Posterior vena cava (tissue), 2 donors: ENCODE data around the gene FPR1. TPM values are rescaled to one million over a fixed set of nuclear protein-coding genes. Genes with fewer than 3 reads are reported as not detected.
A peak's percentile ranks its signal among the peaks of the same experiment; 100 is the strongest.

Source experiments
- DNase-seq: peaks from one replicate; pipeline ENCODE4 v3.0.0-alpha.2; 2020; ENCODE audit warnings: low spot score
- intact Hi-C, 2 donors: fragments of 100-400 bp; cut with DNase I; formaldehyde crosslinking; loops; one replicate each; pipeline versions ENCODE4 v1.14.1 to v1.14.2; 2022 to 2023
- total RNA-seq, 2 donors: library from RNA; stranded (reverse); fragmentation: NEBNext Ultra II Directional; extraction: Animal tissue kit (Norgen Biotek cat#: 25700); gene quantifications; one replicate each; pipeline ENCODE4 v1.2.1, GENCODE V29; 2021
- donor health status: DM: yes; HTN: yes; CAD: no.
- donor health status: DM: yes; HTN: yes; CAD: no.

Gene FPR1
- total RNA-seq, 2 donors from 2014 or later, result 24.0 to 38.3 TPM

DNA sequence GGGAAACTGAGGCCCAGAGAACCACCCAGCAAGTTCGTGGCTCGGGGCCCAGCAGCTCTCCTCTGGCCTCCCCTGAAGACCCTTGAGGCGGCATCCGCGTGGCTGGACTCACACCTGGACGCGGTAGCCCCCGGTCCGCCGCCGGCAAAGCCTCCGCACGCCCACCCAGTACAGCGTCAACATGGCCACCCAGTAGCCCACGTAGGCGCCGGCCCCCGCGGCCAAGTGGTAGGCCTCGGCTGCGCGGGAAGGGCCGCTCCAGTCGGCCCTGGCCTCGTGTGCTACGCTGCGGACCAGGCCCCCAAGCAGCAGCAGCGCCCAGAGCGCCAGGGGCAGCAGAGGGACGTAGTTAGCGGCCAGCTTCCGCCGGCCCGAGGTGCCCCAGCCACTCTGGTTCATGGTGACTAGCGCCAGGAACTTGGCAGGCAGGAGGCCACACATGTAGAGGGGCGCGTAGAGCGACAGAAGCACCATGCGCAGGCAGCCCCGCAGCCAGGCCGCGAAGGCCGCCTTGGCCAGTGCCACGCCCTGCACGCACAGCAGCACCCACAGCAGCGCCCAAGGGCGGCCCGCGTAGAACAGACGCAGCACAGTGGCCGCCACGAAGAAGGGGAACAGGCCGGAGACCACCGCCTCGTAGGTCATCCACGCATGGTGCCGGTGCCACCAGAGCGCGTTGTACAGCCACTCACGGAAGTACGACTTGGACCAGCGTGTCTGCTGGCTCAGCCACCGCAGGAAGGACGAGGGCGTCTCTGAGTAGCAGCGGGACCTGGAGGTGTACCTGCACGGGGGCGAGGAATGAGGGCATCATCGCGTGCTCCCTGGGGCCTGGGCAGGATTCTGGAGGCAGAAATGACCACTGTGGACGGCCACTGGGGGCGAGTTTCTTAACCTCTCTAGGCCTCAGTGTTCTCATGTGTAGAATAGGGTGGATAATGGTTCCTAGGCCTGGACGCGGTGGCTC lies 38.1 kb downstream of the FPR1 start:
- DNase-seq, result no peak
- intact Hi-C loops, result no loop called here

GRCh38 chr19:51712461-51713081 lies 39.1 kb downstream of the FPR1 start:
- no peak for DNase-seq

GRCh38 chr19:51711702-51712101 lies 40.0 kb downstream of the FPR1 start:
- DNase-seq, result no peak
- intact Hi-C loops, result no loop called here

More at GRCh38 chr19:51712461-51713081, 39.1 kb downstream of the FPR1 start:
- intact Hi-C loops, result no loop called here

DNA sequence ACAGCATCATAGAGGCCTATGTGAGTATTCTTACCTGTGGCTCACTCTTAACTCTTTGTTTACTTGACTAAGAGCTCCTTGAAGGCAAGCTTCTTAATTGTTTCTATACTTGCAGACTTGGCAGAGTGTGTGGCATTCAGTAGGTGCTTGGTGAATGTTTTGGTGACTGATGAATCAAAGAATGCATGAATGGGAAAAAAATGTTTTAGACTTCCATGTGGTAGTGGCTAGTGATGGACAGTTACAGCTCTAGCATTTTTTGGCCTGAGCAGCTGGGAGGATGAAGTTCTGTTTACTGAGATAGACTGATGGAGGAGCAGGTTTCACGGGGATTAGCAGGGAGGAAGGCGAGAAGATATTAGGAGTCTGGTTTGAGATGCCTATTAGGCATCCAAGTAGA lies 41.5 kb downstream of the FPR1 start:
- DNase-seq, result no peak
- intact Hi-C loops, result no loop called here

DNA sequence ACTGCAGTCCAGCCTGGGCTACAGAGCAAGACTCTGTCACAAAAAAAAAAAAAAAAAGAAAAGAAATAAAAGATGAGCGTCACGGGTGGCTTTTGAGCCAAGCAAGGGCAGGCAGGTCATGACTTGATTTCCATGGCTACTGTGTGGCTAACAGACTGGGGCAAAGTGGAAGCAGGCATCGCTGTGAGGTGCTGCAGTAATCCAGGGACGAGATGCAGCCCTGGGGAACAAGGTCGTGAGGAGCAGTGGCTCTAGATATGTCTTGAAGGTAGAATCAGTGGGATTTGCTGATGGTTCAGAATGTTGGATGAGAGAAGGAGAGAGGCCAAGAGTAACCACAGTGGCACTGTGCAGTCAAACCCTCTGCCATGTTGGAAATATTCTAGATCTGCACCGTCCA lies 42.1 kb downstream of the FPR1 start:
- DNase-seq, result peak; percentile 35
- intact Hi-C loops, result no loop called here

DNA sequence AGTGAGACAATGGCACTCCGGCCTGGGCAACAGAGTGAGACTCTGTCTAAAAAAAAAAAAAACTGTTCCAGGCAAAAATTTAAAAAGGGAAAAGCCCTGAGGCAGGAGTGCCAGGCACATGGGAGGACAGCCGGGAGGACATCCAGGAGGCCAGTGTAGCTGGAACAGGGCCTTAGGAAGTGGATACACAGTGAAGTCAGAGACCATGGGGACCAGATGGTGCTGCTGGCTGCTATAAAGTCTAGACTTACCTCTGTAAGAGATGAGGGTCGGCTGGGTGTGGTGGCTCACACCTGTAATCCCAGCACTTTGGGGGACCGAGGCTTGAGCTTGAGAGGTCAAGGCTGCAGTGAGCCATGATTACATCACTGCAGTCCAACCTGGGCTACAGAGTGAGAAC lies 42.9 kb downstream of the FPR1 start:
- peak; percentile 41 for DNase-seq
- intact Hi-C loops, result no loop called here

- intact Hi-C loops, result no loop called here
- no peak for DNase-seq
Measured at GRCh38 chr19:51706885-51707284, 44.8 kb downstream of the FPR1 start.

GRCh38 chr19:51706296-51706695 lies 45.4 kb downstream of the FPR1 start:
- intact Hi-C loops, result no loop called here
- DNase-seq, result no peak

- intact Hi-C loops, result no loop called here
- DNase-seq, result no peak
Measured at GRCh38 chr19:51704626-51705025, 47.1 kb downstream of the FPR1 start.

DNA sequence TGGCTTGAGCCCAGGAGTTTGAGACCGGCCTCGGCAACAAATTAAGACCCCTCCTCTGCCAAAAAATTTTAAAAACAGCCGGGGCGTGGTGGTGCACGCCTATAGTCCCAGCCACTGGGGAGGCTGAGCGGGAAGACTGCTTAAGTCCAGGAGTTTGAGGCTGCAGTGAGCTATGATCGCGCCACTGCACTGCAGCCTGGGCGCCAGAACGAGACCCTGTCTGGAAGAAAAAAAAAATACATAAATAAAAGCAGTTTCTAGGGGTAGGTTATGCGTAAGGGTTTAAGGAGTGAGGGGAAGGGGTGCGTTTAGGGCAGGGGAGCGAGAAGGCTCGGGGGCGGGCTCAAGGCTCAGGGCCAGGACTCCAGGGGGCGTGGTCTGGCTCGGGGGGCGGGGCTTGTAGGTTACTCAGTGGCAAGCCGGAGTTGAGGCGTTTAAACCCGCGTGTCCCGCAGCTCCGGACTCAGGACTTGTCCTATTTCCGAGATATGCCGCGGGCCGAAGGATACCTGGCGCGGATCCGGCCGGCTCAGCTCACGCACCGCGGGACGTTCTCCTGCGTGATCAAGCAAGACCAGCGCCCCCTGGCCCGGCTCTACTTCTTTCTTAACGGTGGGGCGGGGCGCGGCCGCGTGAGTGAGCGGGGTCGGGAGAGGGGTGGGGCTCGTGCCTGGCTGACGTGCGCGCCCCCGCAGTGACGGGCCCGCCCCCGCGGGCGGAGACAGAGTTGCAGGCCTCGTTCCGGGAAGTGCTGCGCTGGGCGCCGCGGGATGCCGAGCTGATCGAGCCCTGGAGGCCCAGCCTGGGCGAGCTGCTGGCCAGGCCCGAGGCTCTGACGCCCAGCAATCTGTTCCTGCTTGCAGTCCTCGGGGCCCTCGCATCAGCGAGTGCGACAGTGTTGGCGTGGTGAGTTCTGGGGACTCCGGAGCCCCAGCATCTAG lies 47.8 kb downstream of the FPR1 start:
- intact Hi-C loops, result no loop called here

GRCh38 chr19:51702825-51703574 lies 48.7 kb downstream of the FPR1 start:
- no peak for DNase-seq
- intact Hi-C loops, result no loop called here

More for the DNA sequence above, 47.8 kb downstream of the FPR1 start:
- peak; percentile 99 for DNase-seq

DNA sequence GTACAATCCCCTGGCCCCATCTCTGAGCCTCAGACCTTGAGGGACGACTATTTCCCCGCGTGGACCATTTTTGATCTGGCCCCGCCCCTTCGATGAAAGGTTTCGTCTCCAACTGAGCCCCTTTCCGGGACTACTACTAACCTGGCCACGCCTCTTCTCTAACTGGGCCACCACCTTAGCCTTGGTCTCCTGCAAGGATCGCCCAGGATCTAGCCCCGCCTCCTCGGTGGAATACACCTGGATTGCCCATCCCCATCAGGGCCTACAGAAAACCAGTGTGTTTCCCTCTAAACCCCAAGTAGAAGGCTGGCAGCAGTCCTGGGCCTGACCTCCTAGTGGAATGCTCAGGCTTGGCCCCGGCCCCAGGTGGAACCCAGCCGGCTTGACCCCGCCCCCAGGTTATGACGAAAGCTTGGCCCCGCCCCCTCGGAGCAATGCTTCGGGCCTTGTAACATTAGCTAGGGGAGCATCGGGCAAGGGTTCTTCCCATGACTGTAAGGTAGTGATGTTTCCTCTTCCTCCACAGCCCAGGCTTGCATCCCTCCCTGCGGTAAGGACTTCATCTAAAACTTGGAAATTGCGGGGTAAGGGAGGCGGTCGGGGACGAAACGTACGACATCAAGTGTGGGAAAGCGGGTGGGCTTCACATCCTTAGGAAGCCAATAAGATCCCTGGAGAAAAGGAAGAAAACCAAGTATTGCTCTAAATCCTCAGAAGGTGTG lies 49.4 kb downstream of the FPR1 start:
- DNase-seq, result peak; percentile 95
- intact Hi-C loops, result no loop called here

DNA sequence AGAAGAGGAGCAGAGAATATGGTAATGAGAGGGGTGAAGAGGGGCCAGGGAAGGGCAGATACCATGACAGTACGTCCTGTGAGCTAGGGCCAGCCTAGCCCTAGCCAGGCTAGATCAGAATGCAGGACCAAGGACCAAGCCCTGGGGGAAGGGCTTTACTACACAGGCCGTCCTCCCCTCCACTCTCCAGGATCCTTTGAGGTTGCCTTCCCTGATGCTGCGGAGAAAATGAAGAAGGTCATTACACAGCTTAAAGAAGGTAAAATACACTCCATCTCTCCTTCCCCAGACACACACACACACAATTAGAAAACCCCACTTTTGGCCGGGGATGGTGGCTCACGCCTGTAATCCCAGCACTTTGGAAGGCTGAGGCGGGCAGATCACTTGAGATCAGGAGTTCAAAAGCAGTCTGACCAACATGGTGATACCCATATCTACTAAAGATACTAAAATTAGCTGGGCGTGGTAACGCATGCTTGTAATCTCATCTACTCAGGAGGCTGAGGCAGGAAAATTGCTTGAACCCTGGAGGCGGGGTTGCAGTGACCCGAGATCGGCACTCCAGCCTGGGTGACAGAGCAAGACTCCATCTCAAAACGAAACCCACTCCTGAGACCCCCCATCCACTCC lies 50.1 kb downstream of the FPR1 start:
- intact Hi-C loops, result no loop called here
- no peak for DNase-seq

GRCh38 chr19:51699170-51699569 lies 52.5 kb downstream of the FPR1 start:
- no peak for DNase-seq
- intact Hi-C loops, result no loop called here

GRCh38 chr19:51698296-51698695 lies 53.4 kb downstream of the FPR1 start:
- DNase-seq, result no peak
- intact Hi-C loops, result no loop called here

DNA sequence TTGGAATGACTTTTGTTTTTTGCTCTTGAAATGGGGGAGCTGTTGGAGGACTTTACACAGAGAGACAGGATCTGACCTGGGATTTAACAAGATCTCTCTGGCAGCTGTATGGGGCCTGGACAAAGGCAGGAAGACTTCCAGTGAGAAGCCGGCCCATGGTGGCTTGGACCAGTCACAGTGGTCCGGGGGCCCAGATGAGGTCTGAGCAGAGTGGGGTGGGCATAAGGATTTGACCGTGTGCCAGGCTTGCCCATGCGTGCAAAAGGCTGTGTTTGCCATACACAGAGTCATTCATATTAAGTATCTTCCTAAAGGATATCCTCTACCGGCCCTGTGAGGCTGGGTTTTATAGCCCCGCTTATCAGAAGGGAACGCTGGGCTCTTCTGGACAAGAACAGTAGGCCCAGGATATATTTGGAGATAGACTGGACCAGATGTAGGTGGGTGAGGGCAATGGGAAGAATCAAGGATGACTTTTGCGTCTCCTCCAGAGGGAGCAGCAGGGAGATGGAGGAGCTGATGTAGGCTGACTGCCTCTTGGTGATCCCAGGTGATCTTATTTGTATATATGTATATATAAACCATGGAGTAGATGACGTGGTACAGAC lies 54.4 kb downstream of the FPR1 start:
- no peak for DNase-seq
- intact Hi-C loops, result no loop called here

DNA sequence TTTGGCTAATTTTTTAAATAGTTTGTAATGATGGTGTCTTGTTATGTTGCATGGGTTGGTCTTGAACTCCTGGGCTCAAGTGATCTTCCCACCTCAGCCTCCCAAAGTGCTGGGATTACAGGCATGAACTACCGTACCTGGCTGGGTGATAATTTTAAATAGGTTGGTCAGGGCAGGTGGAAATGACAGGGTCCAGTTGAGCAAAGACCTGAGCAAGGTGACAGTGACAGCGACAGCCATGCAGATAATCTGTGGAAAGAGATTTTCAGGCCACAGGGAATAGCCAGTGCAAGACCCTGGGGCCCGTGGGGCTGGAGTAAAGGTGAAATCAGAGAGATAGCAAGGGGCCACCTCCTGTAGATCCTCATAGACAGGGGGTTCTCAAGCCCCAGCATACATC lies 55.1 kb downstream of the FPR1 start:
- intact Hi-C loops, result no loop called here
- DNase-seq, result no peak
